Fibroblast of lung (primary cell): ENCODE measurements around the gene TIMP4.

Source experiments
- EZH2 ChIP-seq: IDR thresholded peaks from 2 replicates; pipeline ENCODE4 v1.5.1; 2012; ENCODE audit warnings: low read length, control low read depth, mild to moderate bottlenecking; ENCODE audit errors: missing control alignments
- TF ChIP-seq, protein P1 (sequence below), 2 donors: IDR thresholded peaks in 1 of 2; conservative IDR thresholded peaks in 1 of 2; 1 replicate in 1 of 2; 2 replicates in 1 of 2; pipeline ENCODE4 v1.5.1; 2011 to 2012; ENCODE audit warnings: low read length in 2 of 2, control low read depth in 1 of 2, inconsistent platforms in 1 of 2, low read depth in 1 of 2, mild to moderate bottlenecking in 1 of 2

DNA sequence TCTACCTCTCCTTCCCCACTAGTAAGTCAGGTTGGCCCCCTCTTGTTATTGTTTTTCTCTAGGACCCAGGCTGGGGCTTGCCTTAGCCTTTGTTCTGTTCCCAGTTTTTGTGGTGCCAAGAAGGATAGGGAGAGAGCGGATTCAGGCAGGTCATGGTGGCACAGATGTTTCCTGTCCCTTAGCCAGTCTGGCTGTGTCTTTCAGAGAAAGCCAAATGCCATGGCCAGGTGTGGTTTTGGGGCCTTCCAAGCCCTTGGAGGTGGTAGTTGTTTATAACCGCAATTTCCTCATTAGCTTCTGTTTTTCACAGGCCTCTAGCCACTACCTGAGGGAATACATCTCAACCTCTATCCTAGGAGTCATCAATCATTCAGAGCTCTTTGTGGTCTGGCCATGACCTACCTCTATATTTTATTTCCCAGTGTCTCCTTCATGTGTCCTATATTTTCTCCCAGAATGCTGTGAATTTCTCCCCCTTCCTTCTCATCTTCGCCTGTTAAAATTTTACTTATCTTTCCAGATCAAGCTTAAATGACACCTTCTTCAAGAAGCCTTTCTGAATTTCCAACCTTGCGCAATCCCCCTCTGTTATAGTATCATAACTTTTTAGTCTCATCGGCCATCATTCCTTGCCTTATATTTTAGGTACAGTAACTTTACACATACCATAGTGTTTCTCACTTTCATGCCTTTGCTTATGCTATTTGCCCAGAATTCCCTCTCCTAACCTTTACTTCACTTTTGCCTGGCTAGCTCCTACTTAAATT, 38.2 kb downstream of the TIMP4 start:
- TF ChIP-seq, protein P1, sequence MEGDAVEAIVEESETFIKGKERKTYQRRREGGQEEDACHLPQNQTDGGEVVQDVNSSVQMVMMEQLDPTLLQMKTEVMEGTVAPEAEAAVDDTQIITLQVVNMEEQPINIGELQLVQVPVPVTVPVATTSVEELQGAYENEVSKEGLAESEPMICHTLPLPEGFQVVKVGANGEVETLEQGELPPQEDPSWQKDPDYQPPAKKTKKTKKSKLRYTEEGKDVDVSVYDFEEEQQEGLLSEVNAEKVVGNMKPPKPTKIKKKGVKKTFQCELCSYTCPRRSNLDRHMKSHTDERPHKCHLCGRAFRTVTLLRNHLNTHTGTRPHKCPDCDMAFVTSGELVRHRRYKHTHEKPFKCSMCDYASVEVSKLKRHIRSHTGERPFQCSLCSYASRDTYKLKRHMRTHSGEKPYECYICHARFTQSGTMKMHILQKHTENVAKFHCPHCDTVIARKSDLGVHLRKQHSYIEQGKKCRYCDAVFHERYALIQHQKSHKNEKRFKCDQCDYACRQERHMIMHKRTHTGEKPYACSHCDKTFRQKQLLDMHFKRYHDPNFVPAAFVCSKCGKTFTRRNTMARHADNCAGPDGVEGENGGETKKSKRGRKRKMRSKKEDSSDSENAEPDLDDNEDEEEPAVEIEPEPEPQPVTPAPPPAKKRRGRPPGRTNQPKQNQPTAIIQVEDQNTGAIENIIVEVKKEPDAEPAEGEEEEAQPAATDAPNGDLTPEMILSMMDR (conservative IDR thresholded peaks at IDR 0.05 in 1 of 2, IDR thresholded peaks at IDR 0.05 in 1 of 2; ENCODE audit: low read depth in 1 of 2, low read length in 2 of 2) = no peak
- no peak for TF ChIP-seq EZH2
